ENCODE measurements around the gene PM20D1.

PM20D1 gene

DNA sequence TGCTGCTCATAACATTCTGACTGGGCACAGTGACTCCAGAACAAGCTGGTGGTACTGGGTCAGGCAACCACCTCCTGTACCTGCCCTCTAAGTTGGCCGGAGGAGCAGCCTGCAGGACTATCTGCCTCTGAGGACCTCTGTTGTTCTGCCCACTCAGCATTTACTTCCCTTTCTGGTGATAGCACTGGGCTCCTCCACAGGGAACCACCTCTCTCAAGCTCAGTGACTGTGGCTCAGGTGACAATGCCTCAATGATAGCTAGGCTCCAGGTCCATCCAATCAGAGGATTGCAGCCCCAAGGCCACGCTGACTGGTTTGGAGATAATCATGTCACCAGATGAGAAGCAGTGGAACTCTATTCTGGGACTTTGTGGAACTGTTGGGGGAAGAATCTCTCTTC, 52.8 kb downstream of the PM20D1 start:
- Histone ChIP-seq H3K4me1 (ENCODE audit: control insufficient read depth, insufficient read depth, low read length) (peaks cover 34% of the 10 kb centered on the region), H3K4me3 (ENCODE audit: low read length) (no peak overlapping the region), H3K9me3 (ENCODE audit: control insufficient read depth, low read length) (no peaks in the 10 kb centered on the region), H3K36me3 (ENCODE audit: control insufficient read depth, insufficient read depth, low read length) (no peaks in the 10 kb centered on the region), H3K9ac (ENCODE audit: low read length) (no peak overlapping the region), H3K27me3 (ENCODE audit: control insufficient read depth, insufficient read depth, low read length) (no peaks in the 10 kb centered on the region)

DNA sequence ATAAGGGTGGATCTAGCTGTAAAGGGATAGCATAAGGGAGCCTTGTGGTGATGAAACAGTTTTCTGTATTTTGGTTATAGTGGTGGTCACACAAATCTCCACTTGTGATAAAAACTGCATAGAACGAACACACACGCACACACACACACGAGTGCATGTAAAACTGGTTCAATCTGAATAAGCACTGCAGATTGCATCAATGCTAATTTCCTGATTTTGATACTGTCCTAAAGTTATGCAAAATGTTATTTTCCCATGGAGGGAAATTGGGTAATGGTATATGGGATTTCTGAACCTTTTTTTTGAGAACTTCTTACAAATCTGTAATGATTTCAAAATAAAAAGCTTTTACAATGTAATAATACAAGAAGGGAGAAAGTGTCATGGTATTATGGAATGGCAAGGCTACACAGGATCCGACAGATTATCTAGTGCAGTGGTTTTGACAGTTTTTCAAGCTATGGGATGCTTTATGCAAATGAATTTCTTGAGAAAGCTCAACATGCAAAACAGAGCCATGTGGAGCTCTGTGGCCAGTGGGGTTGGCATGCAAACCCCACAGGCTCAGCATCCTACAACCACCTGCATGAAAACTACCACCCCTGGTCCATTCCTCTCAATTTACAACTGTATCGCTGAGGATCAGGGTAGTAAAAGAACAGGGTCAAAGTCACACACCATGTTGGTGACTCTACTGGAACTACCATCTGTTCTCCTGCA, 55.8 kb downstream of the PM20D1 start:
- Histone ChIP-seq H3K4me1 (ENCODE audit: control insufficient read depth, insufficient read depth, low read length) (peaks cover 7% of the 10 kb centered on the region), H3K4me3 (ENCODE audit: low read length) (no peak overlapping the region), H3K36me3 (ENCODE audit: control insufficient read depth, insufficient read depth, low read length) (no peaks in the 10 kb centered on the region), H3K27me3 (ENCODE audit: control insufficient read depth, insufficient read depth, low read length) (no peaks in the 10 kb centered on the region), H3K9ac (ENCODE audit: low read length) (no peak overlapping the region), H3K9me3 (ENCODE audit: control insufficient read depth, low read length) (no peaks in the 10 kb centered on the region)

- H3K9me3 ChIP-seq (ENCODE audit: control insufficient read depth, low read length), result no peaks in the 10 kb centered on the region
- no peaks in the 10 kb centered on the region for H3K4me1 ChIP-seq (ENCODE audit: control insufficient read depth, insufficient read depth, low read length)
- H3K27me3 ChIP-seq (ENCODE audit: control insufficient read depth, insufficient read depth, low read length), result no peaks in the 10 kb centered on the region
- H3K36me3 ChIP-seq (ENCODE audit: control insufficient read depth, insufficient read depth, low read length), result no peaks in the 10 kb centered on the region
- no peak overlapping the region for H3K4me3 ChIP-seq (ENCODE audit: low read length)
- H3K9ac ChIP-seq (ENCODE audit: low read length), result no peak overlapping the region
These were observed 56.8 kb downstream of the PM20D1 start for GRCh38 chr1:205792961-205793673.

DNA sequence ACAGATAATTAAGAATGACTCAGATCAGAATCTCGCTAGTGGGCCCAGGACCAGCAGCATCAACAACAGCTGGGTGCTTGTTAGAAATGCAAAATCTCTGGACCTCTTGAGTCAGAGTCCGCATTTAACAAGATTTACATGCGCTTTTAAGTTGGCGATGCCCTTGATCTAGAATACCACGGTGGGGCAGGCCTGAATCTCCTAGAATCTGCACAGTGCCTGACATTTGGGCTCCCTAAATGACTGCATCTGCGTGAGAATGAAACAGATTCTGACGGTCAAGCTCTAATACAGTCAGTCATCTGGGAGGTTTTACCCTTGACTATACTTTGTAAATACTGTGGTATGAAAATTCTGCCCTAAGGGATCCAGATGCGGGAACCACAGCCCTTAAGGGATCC, 57.5 kb downstream of the PM20D1 start:
- no peaks in the 10 kb centered on the region for H3K9me3 ChIP-seq (ENCODE audit: control insufficient read depth, low read length)
- no peaks in the 10 kb centered on the region for H3K27me3 ChIP-seq (ENCODE audit: control insufficient read depth, insufficient read depth, low read length)
- no peak overlapping the region for H3K9ac ChIP-seq (ENCODE audit: low read length)
- no peaks in the 10 kb centered on the region for H3K4me1 ChIP-seq (ENCODE audit: control insufficient read depth, insufficient read depth, low read length)
- no peaks in the 10 kb centered on the region for H3K36me3 ChIP-seq (ENCODE audit: control insufficient read depth, insufficient read depth, low read length)
- no peak overlapping the region for H3K4me3 ChIP-seq (ENCODE audit: low read length)

- Histone ChIP-seq H3K27me3 (ENCODE audit: control insufficient read depth, insufficient read depth, low read length) (no peaks in the 10 kb centered on the region), H3K4me3 (ENCODE audit: low read length) (no peak overlapping the region), H3K4me1 (ENCODE audit: control insufficient read depth, insufficient read depth, low read length) (no peaks in the 10 kb centered on the region), H3K9me3 (ENCODE audit: control insufficient read depth, low read length) (no peaks in the 10 kb centered on the region), H3K9ac (ENCODE audit: low read length) (no peak overlapping the region), H3K36me3 (ENCODE audit: control insufficient read depth, insufficient read depth, low read length) (no peaks in the 10 kb centered on the region)
These were observed 58.3 kb downstream of the PM20D1 start for GRCh38 chr1:205791568-205792180.

DNA sequence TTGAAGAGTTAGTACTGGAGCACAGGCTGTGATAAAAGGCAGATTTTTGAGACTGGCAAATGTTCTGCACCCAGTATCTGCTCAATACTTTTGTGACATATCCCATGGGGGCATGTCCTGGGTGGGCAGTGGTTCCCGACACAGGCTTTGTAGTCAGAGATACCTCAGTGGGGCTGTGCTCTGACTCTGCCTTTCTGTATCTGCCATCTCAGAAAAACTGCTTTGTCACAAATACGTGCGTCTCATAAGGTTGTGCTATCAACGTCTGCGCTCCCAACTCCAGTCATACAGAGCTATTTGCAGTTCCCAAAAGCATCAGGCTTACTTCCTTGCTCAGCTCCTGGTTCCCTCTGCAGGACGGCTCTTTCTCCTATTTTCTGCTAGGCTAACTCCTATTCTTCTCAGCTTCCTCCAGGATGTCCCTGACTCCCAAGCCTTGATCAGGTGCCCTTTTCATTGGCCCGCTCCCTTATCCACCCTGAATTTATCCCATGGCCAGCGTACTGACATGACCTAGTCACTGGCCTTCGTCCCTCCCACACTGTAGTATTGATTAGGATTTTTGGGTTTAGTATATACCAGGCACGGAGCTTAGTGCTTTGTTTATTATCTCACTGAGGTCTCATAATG, 62.5 kb downstream of the PM20D1 start:
- no peak overlapping the region for H3K4me3 ChIP-seq (ENCODE audit: low read length)
- no peaks in the 10 kb centered on the region for H3K36me3 ChIP-seq (ENCODE audit: control insufficient read depth, insufficient read depth, low read length)
- no peak overlapping the region for H3K9ac ChIP-seq (ENCODE audit: low read length)
- H3K27me3 ChIP-seq (ENCODE audit: control insufficient read depth, insufficient read depth, low read length), result no peaks in the 10 kb centered on the region
- H3K4me1 ChIP-seq (ENCODE audit: control insufficient read depth, insufficient read depth, low read length), result no peaks in the 10 kb centered on the region
- no peaks in the 10 kb centered on the region for H3K9me3 ChIP-seq (ENCODE audit: control insufficient read depth, low read length)

DNA sequence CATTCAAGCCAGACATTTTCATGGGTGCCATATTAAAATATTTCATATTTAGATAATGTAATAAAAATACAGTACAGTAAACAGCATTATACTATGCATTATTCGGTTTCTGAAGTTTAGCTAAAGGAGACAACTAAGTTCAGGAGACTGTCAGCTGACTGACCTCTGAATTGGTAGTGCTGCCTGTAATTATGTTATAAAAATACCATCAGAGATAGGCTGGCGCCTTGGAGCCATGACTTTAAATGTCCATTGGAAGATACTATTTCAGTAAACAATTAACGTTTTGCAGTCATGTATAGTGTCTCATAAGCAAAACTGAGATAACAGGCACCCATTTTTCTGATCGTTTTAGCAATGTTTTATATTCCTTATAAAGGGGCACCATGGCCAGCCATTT, 63.3 kb downstream of the PM20D1 start:
- no peak overlapping the region for H3K9ac ChIP-seq (ENCODE audit: low read length)
- no peaks in the 10 kb centered on the region for H3K36me3 ChIP-seq (ENCODE audit: control insufficient read depth, insufficient read depth, low read length)
- no peaks in the 10 kb centered on the region for H3K4me1 ChIP-seq (ENCODE audit: control insufficient read depth, insufficient read depth, low read length)
- H3K4me3 ChIP-seq (ENCODE audit: low read length), result no peak overlapping the region
- H3K9me3 ChIP-seq (ENCODE audit: control insufficient read depth, low read length), result no peaks in the 10 kb centered on the region
- no peaks in the 10 kb centered on the region for H3K27me3 ChIP-seq (ENCODE audit: control insufficient read depth, insufficient read depth, low read length)

DNA sequence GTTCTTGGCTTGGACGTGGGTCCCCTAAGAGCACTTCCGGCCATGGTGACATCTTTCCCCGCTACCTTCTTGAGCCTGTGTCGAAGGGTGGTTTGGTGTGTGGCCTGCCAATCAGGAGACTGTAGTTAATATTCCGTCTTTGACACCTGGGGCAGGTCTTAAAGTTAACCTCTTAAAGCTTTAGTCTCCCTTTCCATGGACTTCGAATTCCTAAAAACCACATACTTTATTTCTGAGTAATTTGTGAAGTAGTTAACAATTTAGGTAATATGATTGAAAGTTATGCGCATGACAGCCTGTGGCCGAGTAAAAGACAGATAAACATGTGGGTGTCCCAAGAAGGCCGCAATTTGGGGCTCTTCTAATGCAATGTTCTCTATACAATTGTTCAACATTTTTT, 64.5 kb downstream of the PM20D1 start:
- Histone ChIP-seq H3K9me3 (ENCODE audit: control insufficient read depth, low read length) (no peaks in the 10 kb centered on the region), H3K36me3 (ENCODE audit: control insufficient read depth, insufficient read depth, low read length) (no peaks in the 10 kb centered on the region), H3K9ac (ENCODE audit: low read length) (no peak overlapping the region), H3K27me3 (ENCODE audit: control insufficient read depth, insufficient read depth, low read length) (no peaks in the 10 kb centered on the region), H3K4me1 (ENCODE audit: control insufficient read depth, insufficient read depth, low read length) (no peaks in the 10 kb centered on the region), H3K4me3 (ENCODE audit: low read length) (no peak overlapping the region)

DNA sequence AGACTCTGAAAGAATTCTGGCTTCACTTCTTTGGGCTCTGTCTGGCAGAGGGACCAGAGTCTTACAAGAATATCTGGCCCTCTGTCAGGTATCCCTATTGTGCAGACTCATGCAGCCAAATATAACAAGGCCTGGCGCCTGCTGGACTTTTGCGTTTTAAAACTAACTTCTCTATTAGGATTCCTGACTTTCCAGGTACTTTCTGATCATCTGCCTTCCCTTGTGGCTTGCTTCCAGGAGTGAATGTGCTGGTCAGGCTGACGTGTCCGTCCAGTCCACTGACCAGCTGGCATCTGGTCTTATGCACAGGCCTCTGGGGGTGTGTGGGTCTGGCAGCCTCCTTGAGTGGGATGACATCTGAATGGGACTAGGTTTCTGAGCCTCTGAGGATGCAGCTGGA, 66.0 kb downstream of the PM20D1 start:
- Histone ChIP-seq H3K4me1 (ENCODE audit: control insufficient read depth, insufficient read depth, low read length) (no peaks in the 10 kb centered on the region), H3K36me3 (ENCODE audit: control insufficient read depth, insufficient read depth, low read length) (no peaks in the 10 kb centered on the region), H3K9me3 (ENCODE audit: control insufficient read depth, low read length) (no peaks in the 10 kb centered on the region), H3K27me3 (ENCODE audit: control insufficient read depth, insufficient read depth, low read length) (no peaks in the 10 kb centered on the region), H3K4me3 (ENCODE audit: low read length) (no peak overlapping the region), H3K9ac (ENCODE audit: low read length) (no peak overlapping the region)

GRCh38 chr1:205783433-205783795, 66.5 kb downstream of the PM20D1 start:
- Histone ChIP-seq H3K27me3 (ENCODE audit: control insufficient read depth, insufficient read depth, low read length) (no peaks in the 10 kb centered on the region), H3K36me3 (ENCODE audit: control insufficient read depth, insufficient read depth, low read length) (no peaks in the 10 kb centered on the region), H3K4me1 (ENCODE audit: control insufficient read depth, insufficient read depth, low read length) (no peaks in the 10 kb centered on the region), H3K9ac (ENCODE audit: low read length) (no peak overlapping the region), H3K9me3 (ENCODE audit: control insufficient read depth, low read length) (no peaks in the 10 kb centered on the region), H3K4me3 (ENCODE audit: low read length) (no peak overlapping the region)

- Histone ChIP-seq H3K9me3 (ENCODE audit: control insufficient read depth, low read length) (no peaks in the 10 kb centered on the region), H3K4me3 (ENCODE audit: low read length) (no peak overlapping the region), H3K9ac (ENCODE audit: low read length) (no peak overlapping the region), H3K36me3 (ENCODE audit: control insufficient read depth, insufficient read depth, low read length) (no peaks in the 10 kb centered on the region), H3K27me3 (ENCODE audit: control insufficient read depth, insufficient read depth, low read length) (no peaks in the 10 kb centered on the region), H3K4me1 (ENCODE audit: control insufficient read depth, insufficient read depth, low read length) (no peaks in the 10 kb centered on the region)
These were observed 67.1 kb downstream of the PM20D1 start for GRCh38 chr1:205782627-205783432.
